ENCODE results near the gene RTN1.
"Not testable (repeated sequence)": the region's sequence is repeated elsewhere in the genome, so short reads cannot be mapped to it uniquely, and the experiment has no call there.

Gene RTN1

GRCh38 chr14:59698793-59699192 is 171.8 kb downstream of the RTN1 start:
- no peak for DNase-seq

GRCh38 chr14:59695198-59695597 is 175.4 kb downstream of the RTN1 start:
- DNase-seq = no peak

- DNase-seq = no peak
Observed at GRCh38 chr14:59691266-59691665, 179.3 kb downstream of the RTN1 start.

- no peak for DNase-seq
Observed at GRCh38 chr14:59690426-59690825, 180.2 kb downstream of the RTN1 start.

- peak; percentile 13 for DNase-seq
Observed at GRCh38 chr14:59688224-59689170, 182.1 kb downstream of the RTN1 start.

GRCh38 chr14:59687663-59688062 is 182.9 kb downstream of the RTN1 start:
- no peak for DNase-seq

- no peak for DNase-seq
Observed at GRCh38 chr14:59679872-59680271, 190.7 kb downstream of the RTN1 start.

- no peak for DNase-seq
Observed at GRCh38 chr14:59678352-59678751, 192.2 kb downstream of the RTN1 start.

GRCh38 chr14:59677771-59678231 is 192.8 kb downstream of the RTN1 start:
- DNase-seq = no peak

- no peak for DNase-seq
Observed at GRCh38 chr14:59675394-59675793, 195.2 kb downstream of the RTN1 start.

GRCh38 chr14:59664741-59665140 is 205.8 kb downstream of the RTN1 start:
- DNase-seq = no peak

GRCh38 chr14:59657769-59658168 is 212.8 kb downstream of the RTN1 start:
- no peak for DNase-seq

- no peak for DNase-seq
Observed at GRCh38 chr14:59656473-59656872, 214.1 kb downstream of the RTN1 start.

GRCh38 chr14:59654131-59654530 is 216.4 kb downstream of the RTN1 start:
- not testable (repeated sequence) for DNase-seq

- not testable (repeated sequence) for DNase-seq
Observed at GRCh38 chr14:59646832-59647231, 223.7 kb downstream of the RTN1 start.

GRCh38 chr14:59638885-59639284 is 231.7 kb downstream of the RTN1 start:
- no peak for DNase-seq

- no peak for DNase-seq
Observed at GRCh38 chr14:59634617-59635016, 236.0 kb downstream of the RTN1 start.

GRCh38 chr14:59633486-59633885 is 237.1 kb downstream of the RTN1 start:
- no peak for DNase-seq

- DNase-seq = peak; percentile 4
Observed at GRCh38 chr14:59632381-59632780, 238.2 kb downstream of the RTN1 start.

- no peak for DNase-seq
Observed at GRCh38 chr14:59631237-59631636, 239.3 kb downstream of the RTN1 start.

- no peak for DNase-seq
Observed at GRCh38 chr14:59630288-59630963, 240.2 kb downstream of the RTN1 start.

GRCh38 chr14:59629444-59630287 is 240.9 kb downstream of the RTN1 start:
- DNase-seq = no peak

GRCh38 chr14:59627011-59627520 is 243.5 kb downstream of the RTN1 start:
- no peak for DNase-seq

Data from CD4-positive, alpha-beta T cell treated with Interleukin-21 for 1 hour (primary cell).